ENCODE measurements around the gene EIF4E1B.

DNA sequence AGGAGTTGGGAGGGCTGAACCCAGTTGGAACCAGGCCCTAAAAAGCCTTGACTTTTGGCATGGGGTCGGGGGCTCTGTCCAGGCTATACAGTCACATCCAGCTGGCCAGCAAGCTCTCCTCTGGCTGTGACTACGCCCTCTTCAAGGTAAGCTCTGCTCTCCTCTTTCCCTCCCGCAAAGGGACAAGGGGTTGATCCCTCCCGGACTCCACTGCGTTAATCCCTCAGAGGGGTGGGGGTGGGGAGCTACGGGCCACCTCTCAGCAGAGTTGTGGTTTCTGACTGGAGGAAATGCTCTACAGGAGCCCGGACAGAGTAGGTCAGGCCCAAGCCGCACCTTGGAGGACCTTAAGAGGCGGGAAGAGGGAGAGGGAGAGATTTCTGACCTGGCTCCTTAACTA, 13.8 kb downstream of the EIF4E1B start:
- TF ChIP-seq POLR2AphosphoS5 (IDR thresholded peaks at IDR 0.05; ENCODE audit: low read depth, low read length) (no peak), POLR2A (IDR thresholded peaks at IDR 0.05; ENCODE audit: low read depth, low read length) (no peak), SPI1 (IDR thresholded peaks at IDR 0.05; ENCODE audit: low read depth, low read length) (no peak)
